SK-N-SH (cell line): ENCODE results near the gene KMT2E.

Experiments
- CTCF ChIP-seq: fragments of 200-600 bp; sonication (generic); IDR thresholded peaks from 2 replicates; pipeline ENCODE4 v1.6.1; 2017; ENCODE audit warnings: antibody characterized with exemption, mild to moderate bottlenecking, moderate library complexity
- JUND ChIP-seq: IDR thresholded peaks from 2 replicates; pipeline ENCODE4 v1.4.0; 2012
- MXI1 ChIP-seq: IDR thresholded peaks from 2 replicates; pipeline ENCODE4 v1.6.1; 2012; ENCODE audit warnings: mild to moderate bottlenecking, low read depth, low read length, improper control_type of control experiment
- POLR2AphosphoS5 ChIP-seq: IDR thresholded peaks from 2 replicates; pipeline ENCODE4 v1.6.1; 2012; ENCODE audit warnings: low read depth, low read length
- RAD21 ChIP-seq: IDR thresholded peaks from 2 replicates; pipeline ENCODE4 v1.6.1; 2012; ENCODE audit warnings: mild to moderate bottlenecking, low read length

- TF ChIP-seq CTCF (no peak), POLR2AphosphoS5 (no peak), MXI1 (no peak), RAD21 (no peak), JUND (no peak)
Measured at GRCh38 chr7:105106473-105106872, 92.5 kb downstream of the KMT2E start.
